PC-9 (cell line): Measurements from ENCODE around the gene MYO1H.

Experiments
- EZH2 ChIP-seq: fragments of 200-600 bp; sonication (generic); IDR thresholded peaks from 2 replicates; pipeline ENCODE4 v1.8.0; 2017; ENCODE audit warnings: antibody characterized with exemption, low read depth
- TF ChIP-seq, protein P1 (sequence below): fragments of 200-600 bp; sonication (generic); conservative IDR thresholded peaks from 2 replicates; pipeline ENCODE4 v1.6.1; 2017; ENCODE audit warnings: mixed run types, antibody characterized with exemption, mild to moderate bottlenecking, moderate library complexity

DNA sequence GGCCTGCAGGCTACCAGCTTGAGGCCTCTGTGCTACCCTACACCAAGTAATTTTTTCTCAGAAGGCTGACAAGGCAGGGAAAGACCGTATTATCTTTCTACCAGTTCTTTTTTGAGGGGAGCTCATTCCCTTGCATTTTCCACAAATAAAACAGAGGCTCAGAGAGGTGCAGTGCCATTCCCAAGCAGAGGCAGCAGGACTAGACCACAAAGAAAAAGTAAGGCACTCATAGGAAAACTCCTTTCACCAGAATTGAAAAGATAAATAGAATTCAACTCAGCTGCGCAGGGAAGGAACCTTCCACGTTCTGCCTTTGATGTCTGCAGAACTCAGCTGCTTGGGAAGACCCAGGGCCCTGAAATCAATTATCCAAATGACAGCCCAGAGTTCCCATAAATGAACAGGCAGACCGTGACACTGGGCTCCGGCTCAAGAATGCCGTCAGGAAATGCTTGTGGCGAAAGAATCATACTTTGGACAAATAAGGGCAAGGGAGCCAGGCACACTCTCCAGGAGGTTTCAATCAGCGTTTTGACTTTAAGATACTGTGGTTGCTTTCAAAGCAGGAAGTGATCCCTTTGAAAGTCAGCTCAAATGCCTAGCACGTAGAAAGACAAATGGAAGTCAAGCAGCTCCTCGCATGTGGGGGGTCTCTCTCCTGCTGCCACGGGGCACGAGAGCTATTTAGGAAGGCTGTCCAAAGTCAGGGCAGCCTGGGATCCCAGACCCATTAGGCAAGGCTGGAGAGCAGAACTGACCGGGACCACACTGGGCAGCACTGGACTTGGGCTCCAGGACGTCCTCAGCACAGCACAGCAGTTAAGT, 115.4 kb downstream of the MYO1H start:
- TF ChIP-seq, protein P1, sequence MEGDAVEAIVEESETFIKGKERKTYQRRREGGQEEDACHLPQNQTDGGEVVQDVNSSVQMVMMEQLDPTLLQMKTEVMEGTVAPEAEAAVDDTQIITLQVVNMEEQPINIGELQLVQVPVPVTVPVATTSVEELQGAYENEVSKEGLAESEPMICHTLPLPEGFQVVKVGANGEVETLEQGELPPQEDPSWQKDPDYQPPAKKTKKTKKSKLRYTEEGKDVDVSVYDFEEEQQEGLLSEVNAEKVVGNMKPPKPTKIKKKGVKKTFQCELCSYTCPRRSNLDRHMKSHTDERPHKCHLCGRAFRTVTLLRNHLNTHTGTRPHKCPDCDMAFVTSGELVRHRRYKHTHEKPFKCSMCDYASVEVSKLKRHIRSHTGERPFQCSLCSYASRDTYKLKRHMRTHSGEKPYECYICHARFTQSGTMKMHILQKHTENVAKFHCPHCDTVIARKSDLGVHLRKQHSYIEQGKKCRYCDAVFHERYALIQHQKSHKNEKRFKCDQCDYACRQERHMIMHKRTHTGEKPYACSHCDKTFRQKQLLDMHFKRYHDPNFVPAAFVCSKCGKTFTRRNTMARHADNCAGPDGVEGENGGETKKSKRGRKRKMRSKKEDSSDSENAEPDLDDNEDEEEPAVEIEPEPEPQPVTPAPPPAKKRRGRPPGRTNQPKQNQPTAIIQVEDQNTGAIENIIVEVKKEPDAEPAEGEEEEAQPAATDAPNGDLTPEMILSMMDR = no peak
- no peak for TF ChIP-seq EZH2
